A172 (cell line): ENCODE measurements around the gene USP22. TPM values are rescaled to one million over a fixed set of nuclear protein-coding genes. Genes with fewer than 3 reads are reported as not detected.
"Not testable (repeated sequence)": the region's sequence is repeated elsewhere in the genome, so short reads cannot be mapped to it uniquely, and the experiment has no call there.

Experiments used
- DNase-seq: peaks from one replicate; pipeline ENCODE4 v3.0.0-alpha.2; 2015; ENCODE audit warnings: low spot score
- total RNA-seq: library from RNA; depleted of rRNA; stranded (reverse); fragments of >200 nt; shearing (Covaris generic); gene quantifications from 2 replicates; pipeline ENCODE4 v1.2.3, GENCODE V29; 2014; rRNA removed

USP22 gene
- total RNA-seq, result 184 and 204 TPM in 2 replicates

DNA sequence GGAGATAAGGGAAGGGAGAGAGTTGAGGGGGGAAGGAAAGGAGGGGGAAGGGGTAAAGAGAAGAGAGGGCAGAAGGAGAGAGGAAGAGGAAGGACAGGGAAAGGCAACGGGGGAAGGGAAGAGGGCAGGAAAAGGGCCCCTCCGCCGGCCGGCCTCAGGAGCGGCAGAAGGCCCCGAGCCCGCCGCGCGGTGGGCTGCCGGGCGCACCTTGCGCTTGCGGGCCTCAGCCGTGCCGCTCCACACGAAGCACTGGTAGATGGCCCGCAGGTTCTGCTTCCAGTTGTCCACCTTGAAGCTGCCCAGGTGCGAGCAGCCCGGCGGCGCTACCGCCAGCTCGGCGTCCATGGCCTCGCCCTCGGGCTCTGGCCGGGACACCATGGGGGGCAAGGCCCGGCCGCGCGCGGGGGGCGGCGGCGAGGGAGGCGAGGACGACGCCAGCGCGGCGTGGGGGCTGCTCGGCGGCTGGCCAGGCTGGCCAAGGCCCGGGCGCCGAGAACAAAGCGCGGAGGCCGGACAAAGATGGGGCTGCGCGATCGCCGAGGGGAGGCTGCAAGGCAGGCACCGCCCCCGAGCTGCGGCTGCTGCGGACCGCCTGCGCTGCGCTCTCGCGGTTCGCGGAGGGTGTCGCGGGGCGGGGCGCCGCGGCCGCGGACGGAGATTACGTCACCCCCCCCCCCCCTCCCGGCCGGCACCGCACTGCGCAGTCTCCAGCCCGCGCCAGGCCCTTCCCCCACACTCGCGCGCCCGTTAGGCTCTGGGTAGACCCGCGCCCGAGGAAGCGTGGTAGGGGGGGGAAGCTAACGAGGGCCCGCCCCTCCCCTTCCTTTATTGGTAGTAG is at the start of gene USP22:
Gene USP22, minus strand, starts transcription at position 554 of the 838 bp plus-strand sequence. Its CDS starts 176 bp downstream, at position 378.
- peak; percentile 42 for DNase-seq

DNA sequence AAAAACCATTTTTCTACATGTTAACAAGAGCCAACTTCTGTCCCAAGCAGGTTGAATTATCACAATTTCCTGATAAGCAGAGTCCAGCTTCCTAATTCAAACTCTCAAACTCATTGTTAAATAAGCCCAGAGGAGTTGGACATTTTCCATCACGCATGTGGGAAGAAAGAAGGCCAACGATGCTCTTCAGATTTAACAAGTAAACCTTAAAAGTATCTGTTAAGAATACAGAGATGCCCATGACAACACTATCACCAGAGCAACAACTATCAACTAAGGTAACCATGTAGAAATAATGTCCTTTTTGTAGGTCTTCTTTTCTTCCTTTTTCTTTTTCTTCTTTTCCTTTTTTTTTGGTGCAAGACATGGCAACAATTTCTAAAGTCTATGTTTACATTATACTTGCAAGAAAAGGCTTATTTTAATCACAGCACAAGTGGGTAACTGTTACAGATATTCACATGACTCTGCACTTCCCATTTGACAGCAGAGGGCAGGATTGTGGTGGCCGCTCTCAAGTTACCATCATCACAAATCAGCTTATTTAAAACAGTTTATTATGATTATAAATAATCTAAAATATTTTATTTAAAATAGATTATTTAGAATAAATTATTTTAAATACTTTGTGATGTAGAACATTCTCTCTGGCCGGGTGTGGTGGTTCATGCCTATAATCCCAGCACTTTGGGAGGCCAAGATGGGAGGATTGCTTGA is 48.2 kb upstream of the USP22 start:
- no peak for DNase-seq

DNA sequence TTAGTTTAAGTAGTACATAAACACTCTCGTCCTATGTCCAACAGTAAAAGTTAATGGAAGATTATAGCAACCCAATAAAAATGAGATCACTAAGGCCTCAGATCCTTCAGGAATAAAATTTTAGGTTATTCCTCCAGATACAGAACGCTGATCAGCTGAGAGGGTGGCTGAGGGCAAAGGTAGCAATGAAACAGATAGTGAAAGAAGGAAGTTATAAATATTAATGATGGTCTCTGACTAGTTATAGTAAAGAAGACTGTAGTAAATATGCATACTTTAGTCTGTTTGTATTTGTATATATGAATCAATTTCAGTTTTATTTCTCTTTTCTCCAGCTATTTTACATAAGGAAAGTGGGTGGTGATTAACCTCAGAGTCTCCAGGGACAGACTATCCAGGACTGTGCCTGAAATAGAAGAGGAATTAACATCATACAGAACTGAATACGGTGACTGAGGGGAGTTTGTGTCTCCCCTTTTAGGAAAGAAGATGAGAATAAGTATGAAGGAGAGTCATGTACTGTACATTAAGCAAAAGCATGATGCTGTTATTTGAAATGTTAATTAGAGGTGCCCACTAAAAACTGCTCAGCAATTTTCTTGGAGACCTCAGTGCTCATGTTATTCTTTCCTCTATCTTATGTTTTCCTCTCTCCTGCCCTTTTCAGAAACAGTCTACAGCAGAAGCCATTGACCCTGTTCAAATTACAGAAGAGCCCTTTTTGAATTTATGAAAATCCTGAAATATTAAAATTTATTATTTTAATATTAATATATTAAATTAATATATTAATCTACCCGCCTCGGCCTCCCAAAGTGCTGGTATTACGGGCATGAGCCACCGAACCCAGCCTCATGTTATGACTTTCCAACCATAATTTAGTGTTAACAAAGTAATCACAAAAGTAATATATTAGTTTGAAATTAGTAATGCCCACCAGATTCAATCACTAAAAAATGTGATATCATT is 47.4 kb upstream of the USP22 start:
- no peak for DNase-seq

DNA sequence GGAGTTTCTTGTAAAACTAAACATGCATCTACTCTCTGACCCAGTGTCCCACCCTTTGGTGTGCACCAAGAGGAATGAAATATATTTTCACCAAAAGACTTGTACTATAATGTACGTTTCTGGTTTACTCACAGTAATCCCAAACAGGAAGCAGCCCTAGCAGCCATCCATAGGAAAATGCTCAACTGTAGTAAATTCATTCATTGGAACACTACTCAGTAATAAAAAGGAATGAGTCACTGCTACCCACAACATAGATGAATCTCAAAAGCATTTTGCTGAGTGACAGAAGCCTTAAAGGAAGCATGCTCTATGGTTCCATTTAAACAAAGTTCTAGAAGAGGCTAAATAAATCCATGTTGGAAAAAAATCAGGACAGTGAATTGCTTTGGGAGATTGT is 46.3 kb upstream of the USP22 start:
- peak; percentile 76 for DNase-seq

DNA sequence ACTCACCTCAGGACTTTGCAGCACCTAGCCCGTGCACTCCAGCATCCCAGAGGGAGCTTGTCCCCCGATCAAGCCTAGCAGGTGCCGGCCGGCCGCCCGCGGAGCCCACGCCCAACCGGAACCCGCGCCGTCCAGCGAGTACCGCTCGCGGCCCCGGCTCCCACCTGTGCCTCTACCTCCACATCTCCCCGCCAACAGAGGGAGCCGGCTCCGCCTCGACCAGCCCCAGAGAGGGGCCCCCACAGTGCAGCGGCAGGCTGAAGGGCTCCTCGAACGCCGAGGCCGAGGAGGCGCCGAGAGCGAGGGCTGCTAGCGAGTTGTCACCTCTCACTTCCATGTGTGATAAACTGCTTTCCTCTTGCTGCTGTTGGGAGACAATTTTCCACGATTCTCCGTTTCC is 42.9 kb upstream of the USP22 start:
- no peak for DNase-seq

DNA sequence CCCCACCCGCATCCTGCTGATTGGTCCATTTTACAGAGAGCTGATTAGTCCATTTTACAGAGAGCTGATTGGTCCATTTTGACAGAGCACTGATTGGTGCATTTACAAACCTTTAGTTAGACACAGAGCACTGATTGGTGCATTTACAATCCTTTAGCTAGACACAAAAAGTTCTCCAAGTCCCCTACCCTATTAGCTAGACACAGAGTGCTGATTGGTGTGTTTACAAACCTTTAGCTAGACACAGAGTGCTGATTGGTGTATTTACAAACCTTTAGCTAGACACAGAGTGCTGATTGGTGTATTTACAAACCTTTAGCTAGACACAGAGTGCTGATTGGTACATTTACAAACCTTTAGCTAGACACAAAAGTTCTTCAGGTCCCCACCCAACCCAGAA is 42.5 kb upstream of the USP22 start:
- DNase-seq, result not testable (repeated sequence)

DNA sequence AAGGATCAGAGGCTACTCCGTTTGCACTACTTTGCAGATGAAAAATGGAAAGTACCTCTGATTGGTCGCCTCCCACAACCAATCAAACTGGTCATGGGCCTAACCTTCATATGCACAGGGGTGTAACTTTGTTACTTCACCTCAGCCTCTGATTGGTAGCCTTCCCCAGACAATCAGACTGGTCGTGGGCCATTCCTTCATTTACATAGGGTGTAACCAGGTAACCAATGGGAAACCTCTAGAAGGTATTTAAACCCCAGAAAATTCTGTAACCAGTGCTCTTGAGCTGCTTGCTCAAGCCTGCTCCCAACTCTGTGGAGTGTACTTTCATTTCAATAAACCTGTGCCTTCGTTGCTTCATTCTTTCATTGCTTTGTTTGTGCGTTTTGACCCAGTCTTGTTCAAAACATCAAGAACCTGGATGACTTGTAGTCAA is 39.2 kb upstream of the USP22 start:
- DNase-seq, result peak; percentile 13

DNA sequence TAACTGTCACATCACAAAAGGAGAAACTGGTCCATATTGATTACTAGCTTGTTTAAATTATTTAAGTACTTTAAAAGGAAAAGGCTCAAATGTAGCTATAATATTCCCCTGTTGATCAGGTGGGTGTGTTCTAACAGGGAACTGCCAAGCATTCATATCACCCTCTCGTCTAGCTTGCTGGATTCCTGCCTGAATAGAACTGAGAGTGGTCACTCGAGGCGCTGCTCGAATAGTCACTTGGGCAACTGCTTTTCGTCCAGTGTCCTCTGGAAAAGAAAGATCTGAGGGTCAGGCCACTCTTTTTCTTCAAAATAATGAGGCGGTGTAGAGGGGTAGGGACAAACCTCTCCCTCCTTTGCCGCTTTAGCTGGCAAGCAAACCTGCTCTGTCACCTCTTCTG is 36.4 kb upstream of the USP22 start:
- no peak for DNase-seq

DNA sequence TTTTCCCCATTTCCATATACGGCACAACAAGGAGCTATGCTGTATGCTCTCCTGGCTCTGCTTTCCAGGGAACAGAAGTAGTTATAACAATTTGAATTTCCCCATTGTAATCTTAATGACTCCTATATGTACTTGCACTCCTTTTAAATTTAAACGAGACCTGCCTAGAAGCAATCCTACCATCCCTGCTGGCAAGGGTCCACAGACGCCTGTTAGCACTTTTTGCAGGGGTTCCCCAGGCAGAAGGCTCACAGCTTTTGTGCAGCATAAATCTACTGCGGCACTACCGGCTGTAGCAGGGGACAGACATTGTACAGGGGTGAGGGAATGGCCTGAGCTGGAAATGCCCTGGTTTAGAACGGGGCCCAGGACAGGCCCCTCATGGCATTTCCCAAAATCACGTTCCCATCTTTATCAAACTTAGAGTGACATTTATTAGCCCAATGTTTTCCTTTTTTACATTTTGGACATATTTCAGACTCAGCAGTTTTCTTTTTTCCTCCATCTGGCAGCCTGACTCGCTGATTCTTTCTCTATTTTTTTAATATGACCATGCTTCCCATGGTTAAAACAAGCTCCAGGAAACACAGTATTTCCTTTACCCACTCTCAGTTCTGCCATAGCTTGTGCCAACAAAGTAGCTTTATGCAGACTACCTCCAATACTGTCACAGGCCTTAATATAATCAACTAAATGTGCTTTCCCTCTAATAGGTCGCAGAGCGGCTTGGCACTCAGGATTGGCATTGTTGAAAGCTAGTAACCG is 35.4 kb upstream of the USP22 start:
- DNase-seq, result no peak

DNA sequence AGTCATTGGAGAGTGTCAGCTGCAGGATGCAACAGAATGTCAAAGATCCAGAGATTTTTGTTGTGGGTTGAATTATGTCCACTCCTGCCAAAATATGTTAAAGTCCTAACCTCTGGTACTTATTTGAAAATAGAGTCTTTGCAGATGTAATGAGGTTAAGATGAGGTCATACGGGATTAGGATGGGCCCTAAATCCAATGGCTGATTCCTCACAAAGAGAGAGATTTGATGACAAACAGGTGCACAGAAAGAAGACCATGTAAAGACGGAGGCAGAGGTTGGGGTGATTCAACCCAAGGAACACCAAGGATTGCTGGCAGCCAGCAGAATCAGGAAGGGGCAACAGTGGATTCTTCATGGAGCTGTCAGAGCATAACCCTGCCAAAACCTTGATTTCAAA is 34.5 kb upstream of the USP22 start:
- no peak for DNase-seq

DNA sequence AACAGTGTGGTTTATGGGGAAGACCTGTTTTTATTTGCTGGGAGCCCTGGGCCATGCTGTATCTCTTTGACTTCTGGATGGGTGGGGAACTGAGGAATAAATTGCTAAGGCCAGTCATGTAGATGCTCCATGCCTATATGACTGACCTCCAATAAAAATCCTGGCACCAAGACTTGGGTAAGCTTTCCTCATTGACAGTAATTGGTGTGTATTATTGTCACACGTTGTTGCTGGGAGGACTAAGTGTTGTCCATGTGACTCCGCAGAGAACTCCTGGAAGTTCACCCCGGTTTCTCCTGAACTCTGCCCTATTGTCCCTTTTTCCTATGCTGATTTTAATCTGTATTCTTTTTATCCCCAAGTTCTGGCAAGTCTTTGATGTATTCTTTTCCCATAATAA is 33.4 kb upstream of the USP22 start:
- DNase-seq, result no peak

DNA sequence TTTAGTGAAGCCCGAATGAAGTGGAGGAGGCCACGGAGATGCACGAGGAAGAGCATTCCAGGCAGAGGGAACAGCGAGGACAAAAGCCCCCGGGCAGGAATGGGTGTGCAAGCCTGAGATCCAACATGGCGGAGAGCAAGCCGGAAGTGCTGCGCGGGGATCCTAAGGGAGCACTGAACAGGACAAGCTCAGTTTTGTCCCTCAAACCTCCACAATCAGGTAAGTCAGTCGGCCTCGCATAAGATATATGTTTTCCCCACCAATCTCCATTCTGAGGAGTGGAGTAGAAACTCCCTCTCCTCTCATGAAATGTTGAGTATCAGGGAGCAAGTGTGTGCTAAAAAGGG is 32.9 kb upstream of the USP22 start:
- DNase-seq, result no peak

DNA sequence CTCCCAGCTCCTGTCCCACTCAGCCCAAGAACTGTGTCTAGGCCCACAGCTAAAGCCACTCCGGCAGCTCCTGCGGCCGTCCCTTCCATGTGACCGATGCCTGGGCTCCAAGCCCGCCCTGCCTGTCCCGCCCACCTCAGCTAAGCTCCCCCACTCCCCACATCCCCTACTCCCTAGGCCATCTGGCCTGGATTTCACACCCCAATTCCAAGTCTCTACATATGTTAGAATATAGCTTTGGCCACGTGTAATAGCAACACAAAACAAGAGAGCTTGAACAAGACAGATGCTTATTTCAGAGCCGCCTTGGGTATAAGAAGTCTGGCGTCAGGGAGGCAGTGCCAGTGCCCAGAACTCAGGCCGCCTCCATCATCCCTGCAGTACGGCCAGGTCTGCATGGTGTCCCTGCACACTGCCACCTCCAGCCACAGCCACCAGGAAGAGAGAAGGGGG is 30.0 kb upstream of the USP22 start:
- no peak for DNase-seq

DNA sequence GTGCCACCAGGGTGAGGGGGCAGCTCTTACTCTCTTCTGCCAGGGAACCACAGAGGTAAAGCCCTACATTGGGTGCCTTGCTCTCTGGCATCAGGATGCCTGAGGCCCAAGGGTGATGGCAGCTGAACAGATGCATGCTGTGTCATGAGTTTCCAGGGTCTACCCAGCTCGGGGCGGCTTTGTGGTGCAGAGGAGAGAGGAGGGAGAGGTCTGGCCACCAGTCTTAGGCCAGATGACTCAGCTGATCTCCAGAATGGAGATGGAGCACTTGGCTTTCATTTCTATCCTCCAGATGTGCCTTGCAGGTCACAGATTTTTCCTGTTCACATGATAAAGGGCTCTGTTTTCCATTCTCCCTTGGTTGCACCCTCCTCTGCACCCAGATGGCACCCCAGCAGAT is 23.6 kb upstream of the USP22 start:
- peak; percentile 23 for DNase-seq

DNA sequence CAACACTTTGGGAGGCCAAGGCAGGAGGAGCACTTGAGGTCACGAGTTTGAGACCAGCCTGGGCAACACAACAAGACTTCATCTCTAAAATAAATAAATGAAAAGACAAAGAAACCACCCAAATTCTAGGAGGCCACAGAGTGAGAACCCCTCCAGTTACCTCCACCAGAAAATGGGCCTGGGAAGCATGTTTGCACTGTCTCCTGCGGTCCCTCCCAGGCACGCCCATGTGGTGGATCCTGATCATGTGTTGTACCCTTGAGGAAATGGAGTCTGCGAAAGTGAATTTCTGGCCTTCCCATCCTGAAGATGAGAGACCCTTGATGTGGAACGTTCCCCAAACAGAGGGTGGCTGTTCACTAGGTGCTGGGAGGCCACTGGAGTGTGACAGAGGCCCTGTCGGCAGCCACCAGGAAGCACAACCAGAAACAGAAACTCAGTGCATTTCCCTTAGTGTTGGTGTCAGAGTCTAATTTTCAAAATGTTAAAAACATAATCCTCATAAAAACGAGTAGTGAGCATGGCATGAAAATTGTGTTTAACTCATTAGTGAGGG is 19.2 kb upstream of the USP22 start:
- no peak for DNase-seq

DNA sequence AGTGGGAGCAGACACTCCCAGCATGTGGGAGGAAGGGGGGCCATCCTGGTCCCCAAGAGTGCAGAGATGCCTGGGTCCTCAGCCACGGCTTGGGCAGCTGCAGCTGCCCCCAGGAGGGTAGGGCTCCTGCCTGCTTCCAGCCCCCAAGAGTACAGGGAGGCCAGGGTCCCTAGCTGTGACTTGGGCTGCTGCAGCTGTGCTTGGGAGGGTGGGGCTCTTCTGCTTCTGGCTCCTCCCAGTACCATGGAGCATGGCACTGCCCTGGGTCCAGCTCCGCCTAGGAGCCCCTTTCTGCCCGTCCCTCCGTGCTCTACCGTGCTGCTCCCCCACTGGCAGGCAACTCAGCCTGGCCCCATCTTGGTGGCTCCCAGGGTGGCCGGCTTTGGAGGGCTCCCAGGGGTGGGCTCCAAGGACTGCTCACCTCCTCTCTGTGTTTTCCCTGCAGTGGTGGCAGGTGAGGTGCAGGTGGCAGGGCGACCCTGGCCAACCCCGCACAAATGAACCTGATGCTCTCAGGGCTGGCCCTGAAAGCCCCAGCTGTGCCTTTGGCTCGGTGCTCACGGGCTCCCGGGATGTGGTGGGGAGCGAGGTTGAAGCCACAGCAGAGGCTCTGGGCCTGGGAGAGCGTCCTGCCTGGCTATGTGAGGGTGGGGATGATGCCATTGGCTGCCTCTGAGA is 18.5 kb upstream of the USP22 start:
- no peak for DNase-seq

DNA sequence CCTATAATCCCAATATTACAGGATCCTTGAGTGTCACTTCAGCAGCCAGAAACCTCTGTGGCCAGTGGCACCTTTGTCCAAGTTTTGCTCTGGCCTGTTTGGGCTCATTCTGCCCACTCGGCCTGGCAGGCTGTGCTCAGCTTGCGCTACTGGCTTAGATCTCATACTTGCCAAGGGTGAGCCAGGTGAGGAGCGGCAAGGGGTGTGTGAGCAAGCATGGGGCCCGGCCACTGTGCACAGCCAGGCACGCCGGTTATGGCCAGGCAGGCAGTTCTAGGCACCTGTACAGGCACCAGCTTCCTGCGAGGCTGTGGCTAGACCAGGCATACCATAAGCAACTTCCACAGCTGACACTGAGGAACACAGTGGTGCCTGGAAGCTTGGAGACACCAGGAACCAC is 16.9 kb upstream of the USP22 start:
- no peak for DNase-seq

DNA sequence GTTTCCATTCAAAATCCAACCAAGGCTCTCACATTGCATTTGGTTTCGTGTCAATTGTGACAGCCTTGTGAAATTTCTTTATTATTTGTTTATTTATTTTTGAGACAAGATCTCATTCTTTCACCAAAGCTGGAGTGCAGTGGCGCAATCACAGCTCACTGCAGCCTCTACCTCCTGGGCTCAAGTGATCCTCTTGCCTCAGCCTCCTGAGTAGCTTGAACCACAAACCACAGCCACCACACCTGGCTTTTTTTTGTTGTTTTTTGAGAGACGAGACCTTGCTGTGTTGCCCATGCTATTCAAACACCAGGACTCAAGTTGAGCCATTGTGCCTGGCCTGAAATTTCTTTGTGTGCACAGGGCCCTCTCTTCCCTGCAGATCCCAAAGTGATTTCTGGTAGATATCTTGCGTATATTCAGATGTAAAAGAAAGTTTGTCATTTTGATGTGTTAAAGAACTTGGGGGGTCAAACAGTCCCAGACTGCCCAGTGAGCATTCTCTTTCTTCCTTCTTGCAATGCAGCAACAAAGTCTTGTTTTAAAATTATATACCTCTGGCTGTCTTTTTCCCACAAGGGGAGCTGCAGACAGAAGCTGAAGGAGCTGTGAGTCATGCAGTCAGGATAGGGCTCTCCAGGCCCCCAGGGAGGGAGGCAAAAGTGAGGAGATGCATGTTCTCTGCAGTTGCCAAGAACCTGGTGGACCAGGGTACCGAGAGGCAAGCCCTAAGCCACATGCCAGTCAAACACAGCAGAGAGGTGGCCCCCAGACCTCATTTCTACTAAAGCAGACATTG is 15.5 kb upstream of the USP22 start:
- peak; percentile 51 for DNase-seq

DNA sequence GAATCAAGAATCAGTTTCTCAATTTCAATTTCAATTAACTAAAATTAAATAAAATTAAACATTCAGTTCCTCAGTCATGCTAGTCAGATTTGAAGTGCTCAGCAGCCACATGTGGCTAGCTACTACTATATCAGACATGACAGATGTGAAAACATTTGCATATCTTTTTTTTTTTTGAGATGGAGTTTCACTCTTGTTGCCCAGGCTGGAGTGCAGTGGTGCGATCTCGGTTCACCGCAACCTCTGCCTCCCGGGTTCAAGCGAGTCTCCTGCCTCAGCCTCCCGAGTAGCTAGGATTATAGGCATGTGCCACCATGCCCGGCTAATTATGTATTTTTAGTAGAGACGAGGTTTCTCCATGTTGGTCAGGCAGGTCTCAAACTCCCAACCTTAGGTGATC is 10.2 kb upstream of the USP22 start:
- not testable (repeated sequence) for DNase-seq
